Effector CD4-positive, alpha-beta T cell (primary cell): Measurements from ENCODE around the gene DCXR.

Source experiments
- DNase-seq: peaks from one replicate; pipeline ENCODE4 v3.0.0-alpha.2; 2020
- total RNA-seq: gene quantifications from one replicate; lab custom pipeline; 2026; lab: John Stamatoyannopoulos, UW

The DCXR gene
- total RNA-seq, result 20.6 reads per million, percentile 47 among the genes with 10 or more reads in this experiment

DNA sequence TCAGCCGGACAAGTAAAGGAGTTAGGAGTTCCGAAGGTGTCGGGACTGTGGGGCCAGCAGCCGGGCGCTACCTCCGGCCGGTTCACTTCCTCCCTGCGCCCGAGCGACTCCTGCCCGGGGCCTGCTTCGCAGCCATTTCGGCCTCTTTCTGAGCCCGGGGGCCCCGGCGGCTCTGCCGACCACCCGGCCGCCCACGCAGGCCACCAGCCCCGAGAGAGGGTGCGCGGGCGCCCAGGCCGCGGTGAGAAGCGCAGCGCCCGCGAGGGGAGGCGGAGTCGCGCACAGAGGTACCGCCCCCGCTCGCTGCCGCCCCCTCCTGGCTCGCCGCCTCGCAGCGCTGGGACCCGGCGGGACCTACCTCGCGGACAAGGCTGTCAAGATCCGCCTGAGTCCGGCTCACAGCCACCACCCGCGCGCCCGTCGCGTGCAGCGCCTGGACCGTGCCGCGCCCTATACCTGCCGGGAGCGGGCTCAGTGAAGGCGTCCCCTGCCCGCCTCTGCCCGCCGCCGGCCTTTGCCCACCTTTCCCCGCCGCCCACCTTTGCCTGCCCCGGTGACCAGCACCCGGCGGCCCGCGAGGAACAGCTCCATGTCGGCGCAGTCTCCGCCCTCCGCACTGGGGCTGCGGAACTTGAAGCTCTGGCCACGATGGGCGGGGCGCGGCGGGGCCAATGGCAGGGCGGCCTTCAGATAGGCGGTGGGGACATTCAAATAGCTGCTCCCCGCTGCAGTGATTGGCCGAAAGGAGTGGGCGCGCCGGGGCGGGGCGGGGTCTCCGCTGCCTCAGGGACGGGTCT is at the start of gene DCXR:
TSS of gene DCXR (minus strand) at position 606 of the 797 bp plus-strand sequence. CDS start at position 591, 15 bp downstream.
- DNase-seq, result peak; percentile 92

DNA sequence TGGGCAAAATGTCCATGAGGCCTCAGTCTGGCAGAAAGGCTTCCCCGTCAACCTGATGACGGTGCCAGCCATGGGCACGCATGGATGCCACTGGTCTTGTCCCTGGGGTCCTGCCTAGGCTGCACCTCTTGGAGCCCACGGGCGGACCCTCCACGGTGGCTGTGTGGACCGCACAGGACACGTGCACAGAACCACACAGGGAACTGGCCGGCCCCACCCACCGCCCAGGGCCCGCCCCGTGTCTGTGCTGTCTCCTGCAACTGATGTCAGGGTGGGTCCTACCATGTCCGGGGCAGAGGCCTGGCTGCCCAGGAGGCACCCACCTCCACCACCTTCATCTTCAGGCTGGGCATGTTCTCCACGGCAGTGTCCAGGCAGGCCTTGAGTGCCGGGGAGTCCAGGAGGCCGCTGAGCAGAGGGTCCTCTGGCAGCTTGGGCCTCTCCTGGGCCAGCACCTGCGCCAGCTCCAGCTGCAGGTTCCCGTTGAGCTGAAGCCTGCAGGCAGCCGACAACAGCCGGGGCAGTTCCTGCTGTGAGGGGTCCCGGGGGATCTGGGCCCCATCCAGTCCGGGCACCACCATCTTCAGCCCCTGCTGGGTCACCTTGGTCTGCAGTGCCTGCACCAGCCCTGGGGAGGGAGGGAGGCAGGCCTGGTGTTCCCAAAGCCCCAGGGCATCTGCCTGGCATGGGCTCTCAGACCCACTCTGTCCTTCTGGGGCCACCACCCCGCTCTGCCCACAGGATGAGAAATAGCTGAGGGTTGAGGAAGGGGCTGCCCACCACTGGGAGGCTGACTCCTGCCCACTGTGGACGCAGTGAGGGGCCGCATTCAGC is 48.7 kb upstream of the DCXR start:
- DNase-seq, result no peak

DNA sequence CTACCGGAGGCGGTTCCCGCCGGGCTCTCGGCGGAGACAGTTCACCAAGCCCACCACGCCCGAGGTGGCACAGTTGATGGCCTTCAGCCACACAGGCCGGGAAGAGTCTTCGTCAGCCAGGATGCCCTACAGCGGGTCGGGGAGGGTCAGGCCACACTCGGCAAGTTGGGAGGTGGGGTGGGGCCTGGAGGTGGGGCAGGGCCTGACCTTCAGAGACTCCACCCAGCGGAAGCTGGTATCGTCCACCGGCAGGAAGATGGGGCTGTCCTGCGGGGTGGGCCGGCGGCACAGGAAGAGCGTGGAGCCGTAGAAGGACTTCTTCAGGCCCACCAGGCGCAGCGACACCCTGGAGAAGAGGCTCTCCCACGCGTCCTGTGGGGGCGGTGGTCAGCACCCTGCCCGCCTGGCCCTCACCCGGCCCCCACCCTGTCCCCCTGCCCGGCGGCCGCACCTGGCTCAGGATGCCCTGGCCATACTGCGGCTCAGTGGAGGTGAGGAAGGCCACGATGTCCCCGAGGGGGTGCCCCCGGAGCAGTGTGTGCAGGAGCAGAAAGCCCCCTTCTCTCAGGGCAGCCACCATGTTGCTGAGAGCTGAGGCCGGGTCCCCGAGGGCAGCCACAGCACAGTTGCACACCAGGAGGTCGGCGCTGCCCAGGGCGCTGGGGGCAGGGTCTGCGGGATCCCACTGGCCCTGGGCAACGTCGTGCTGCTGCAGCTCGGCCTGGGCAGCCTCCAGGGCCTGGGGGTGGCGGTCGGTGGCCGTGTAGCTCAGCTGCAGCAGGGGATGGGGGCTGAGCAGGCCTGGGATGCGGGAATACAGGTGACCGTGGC is 47.7 kb upstream of the DCXR start:
- DNase-seq, result no peak

DNA sequence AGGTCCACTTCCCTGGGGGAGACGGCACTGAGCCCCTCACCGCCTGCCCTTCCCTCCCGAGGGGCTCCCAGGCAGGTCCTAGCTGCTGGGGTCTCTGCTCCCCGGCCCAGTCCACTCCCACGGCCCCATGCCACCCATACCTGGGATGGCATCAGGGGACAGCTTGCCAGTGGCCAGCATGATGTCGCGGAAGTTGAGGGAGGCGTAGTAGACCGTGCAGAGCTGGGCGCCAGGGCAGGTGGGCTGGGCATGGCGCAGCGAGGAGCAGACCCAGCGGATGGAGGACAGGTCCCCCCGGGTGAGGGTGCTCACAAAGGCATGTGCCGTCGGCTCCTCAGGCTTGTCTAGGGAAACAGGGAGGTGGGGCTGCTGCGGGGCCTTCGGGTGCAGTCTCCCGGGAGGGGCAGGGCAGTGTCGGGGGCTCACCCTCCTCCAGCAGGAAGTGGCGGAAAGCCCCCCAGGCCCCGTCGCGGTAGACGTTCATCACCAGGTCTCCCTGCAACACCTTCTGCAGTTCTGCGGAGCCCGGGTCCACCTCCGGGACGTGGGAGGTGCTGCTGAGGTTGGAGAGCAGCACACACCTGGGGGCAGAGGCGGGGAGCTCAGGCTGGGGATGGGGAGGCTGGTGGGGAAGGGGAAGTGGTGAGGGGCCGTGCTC is 47.0 kb upstream of the DCXR start:
- DNase-seq, result no peak

DNA sequence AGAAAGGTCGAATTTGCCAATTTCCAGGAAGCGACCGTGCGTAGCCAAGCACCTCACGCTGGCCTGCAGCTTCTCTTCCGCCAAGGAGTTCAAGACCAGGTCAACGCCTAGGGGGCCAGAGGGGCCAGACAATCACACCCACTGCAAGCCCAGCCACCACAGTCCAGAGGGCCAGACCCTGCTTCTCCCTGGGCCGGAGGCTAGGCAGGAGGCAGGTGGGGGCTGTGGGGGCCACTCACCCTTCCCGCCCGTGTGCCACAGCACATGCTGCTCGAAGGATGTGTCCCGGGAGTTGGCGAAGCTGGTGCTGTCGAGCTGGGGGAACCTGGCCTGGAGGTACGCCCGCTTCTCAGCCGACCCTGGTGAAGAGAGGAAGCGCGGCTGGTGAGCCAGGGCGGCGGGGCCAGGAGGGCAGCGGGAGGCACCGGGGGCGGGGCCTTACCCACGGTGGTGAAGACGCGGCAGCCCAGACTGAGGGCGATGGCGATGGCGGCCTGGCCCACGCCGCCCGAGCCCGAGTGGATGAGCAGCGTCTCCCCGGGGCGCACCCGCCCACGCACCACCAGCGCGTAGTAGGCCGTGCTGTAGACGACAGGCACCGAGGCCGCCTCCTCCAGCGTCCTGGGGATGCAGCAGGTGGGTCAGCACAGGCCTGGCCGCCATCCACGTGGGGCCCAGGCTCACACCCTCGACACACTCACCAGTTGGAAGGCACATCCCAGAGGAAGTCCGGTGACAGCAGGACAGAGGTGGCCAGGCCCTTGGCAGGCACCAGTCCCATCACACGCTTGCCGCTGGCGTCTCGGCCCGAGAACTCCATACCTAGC is 46.2 kb upstream of the DCXR start:
- no peak for DNase-seq

- no peak for DNase-seq
These were observed 45.5 kb upstream of the DCXR start for GRCh38 chr17:82083009-82083408.

- no peak for DNase-seq
These were observed 45.0 kb upstream of the DCXR start for GRCh38 chr17:82082456-82082855.

- no peak for DNase-seq
These were observed 44.5 kb upstream of the DCXR start for GRCh38 chr17:82081966-82082365.

GRCh38 chr17:82081546-82081945 is 44.0 kb upstream of the DCXR start:
- DNase-seq, result no peak

GRCh38 chr17:82080789-82081464 is 43.4 kb upstream of the DCXR start:
- DNase-seq, result no peak

DNA sequence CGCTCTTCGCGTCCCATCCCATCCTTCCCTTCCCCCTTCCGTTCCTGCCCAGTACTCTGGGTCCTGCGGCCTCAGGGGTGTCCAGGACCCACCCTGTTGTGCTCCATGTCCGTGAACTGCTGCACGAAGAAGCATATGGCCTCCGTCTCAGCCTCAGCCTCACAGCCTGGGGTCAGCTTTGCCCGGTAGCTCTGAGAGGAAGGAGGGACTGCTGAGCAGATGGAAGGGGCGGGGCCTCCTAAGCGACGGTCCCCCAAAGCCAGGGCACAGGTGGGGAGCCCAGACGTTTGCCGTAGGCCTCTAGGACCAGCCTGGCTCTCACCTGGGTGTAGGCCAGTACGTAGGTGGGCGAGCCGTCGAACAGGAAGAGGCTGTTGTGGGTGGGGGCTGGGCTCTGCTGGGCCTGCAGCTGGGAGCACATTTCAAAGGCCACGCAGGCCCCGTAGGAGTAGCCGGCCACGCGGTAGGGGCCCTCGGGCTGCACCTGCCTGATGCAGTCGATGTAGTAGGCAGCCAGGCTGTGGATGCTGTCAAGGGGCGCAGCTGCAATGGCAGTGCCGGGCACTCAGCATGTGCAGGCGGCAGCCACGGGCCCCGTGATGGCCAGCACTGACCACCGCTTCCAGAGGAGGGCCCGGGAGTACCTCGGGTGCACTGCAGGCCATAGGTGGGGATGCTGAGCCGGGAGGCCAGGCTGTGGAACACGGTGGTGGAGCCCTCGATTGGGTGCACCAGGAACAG is 42.7 kb upstream of the DCXR start:
- DNase-seq, result no peak

DNA sequence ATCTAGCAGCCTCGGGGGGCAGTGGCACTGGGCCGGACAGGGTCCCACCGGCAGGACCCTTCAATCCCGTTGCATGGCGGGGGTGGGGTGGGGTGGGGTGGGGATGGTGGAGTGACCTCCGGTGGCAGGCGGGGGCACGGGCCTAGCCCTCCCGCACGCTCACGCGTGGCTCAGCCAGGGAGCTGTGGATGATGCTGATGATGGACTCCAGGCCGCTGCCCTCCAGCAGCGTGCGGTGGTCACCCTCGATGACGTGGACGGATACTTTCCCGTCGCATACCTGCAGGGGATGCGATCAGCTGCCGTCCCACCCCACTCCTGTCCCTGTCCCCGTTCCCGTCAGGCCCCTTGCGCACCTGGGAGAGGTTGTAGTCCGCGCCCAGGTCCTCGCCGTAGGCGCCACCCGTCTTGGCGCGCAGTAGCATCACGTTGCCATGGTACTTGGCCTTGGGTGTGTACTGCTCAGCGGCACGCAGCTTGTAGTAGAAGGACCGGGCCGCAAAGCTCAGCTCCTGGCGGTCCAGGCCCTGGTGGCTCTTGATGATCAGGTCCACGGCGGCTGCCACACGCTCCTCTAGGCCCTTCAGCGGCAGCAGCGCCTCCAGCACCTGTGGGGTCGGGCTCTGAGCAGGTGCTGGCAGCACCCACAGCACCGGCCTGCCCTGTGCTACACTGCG is 41.6 kb upstream of the DCXR start:
- DNase-seq, result no peak

DNA sequence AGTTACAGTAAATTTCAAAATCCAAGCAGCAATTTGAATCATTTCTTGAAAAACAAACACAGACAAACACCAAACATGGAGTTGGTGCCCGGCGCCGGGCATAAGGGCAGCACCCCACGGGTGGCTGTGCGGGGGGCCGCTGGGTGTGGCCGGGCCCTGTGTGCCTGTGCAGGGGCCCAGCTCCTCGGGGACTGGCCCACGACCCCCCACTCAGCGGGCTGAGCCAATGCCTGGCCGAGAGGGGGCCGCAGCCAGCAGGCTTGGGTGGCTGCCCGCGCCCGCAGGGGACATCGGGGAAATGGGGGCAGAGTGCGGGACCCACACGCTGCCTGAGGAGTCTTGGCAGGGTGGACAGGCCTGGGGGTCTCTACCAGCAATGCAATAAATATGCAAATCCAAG is 40.9 kb upstream of the DCXR start:
- no peak for DNase-seq

DNA sequence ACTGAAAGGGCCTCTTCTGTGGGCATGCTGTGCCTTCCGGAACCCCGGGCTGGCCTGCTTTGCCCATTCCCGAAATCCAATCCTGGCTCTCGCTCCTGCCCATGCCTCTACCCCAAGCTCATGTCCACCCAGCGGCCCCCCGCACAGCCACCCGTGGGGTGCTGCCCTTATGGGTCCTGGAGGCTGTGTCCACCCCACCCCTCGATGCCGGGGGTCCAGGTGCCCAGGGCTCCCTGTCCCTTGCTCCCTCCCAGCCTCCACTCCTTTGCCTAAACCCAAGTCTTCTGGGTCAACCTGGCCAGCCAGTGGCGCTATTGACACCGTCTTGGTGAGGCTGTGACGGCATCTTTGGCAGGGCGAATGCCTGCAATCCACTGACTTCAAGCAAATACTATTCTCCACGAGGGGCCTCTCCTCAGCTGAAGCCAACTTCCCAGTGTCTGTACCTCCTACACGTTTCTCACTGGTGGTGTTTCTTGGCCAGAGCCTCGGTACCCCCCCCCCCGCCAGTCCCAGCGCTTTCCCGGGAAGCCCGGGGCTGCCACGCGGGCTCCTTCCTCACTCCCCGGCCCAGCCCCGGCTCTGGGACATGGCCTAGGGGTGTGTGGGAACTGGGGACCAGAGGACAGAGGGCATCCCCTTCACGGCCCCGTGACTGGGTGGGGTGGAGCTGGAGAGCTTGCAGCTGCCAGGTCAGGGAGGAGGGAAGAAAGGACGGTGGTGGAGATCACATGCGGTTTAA is 40.3 kb upstream of the DCXR start:
- no peak for DNase-seq

GRCh38 chr17:82076785-82077591 is 39.5 kb upstream of the DCXR start:
- no peak for DNase-seq

- DNase-seq, result no peak
These were observed 38.7 kb upstream of the DCXR start for GRCh38 chr17:82076018-82076784.

- no peak for DNase-seq
These were observed 35.9 kb upstream of the DCXR start for GRCh38 chr17:82073446-82073845.
